ENCODE measurements around the gene TDP2.
"Not testable (repeated sequence)": the region's sequence is repeated elsewhere in the genome, so short reads cannot be mapped to it uniquely, and the experiment has no call there.

The TDP2 gene

DNA sequence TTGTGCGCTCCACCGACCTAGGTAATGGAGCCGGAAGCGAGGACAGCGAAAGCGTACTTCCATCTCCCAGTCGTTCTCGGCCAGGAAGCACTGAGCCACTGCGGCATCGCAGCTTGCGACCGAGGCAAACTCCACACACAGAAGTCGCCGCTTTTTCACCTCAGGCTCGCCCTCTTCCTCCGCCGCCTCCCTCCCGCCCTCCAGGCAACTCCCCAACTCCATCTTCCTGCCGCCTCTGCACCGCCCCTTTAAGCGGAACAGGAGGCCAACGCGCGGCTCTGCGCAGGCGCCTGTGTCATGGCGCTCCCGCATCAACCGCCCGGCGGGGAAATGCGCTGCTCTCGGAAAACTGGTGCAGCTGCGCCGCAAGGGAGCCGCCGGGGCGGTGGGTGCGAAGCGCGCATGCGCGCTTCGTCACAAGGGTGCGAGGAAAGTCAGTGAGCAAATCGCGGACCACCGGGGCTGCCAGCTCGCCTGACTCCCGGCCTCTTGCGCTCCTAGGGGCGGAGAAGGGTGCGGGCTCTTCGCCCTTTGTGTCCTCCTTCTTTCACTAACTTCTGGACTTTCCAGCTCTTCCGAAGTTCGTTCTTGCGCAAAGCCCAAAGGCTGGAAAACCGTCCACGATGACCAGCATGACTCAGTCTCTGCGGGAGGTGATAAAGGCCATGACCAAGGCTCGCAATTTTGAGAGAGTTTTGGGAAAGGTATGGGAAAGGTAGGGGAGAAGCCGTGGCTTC lies at the start of gene TDP2, which contains the start of gene ACOT13:
TSS of gene TDP2 (minus strand) at position 259 of the 737 bp plus-strand sequence. CDS start at position 222, 37 bp downstream.
TSS of gene ACOT13 (plus strand) at position 437 of the 737 bp plus-strand sequence. CDS start at position 624, 187 bp downstream.
- peak; percentile 97 for DNase-seq (ENCODE audit: low spot score)

- DNase-seq (ENCODE audit: low spot score): no peak
Measured at GRCh38 chr6:24710519-24711303, 44.0 kb upstream of the TDP2 start.

DNA sequence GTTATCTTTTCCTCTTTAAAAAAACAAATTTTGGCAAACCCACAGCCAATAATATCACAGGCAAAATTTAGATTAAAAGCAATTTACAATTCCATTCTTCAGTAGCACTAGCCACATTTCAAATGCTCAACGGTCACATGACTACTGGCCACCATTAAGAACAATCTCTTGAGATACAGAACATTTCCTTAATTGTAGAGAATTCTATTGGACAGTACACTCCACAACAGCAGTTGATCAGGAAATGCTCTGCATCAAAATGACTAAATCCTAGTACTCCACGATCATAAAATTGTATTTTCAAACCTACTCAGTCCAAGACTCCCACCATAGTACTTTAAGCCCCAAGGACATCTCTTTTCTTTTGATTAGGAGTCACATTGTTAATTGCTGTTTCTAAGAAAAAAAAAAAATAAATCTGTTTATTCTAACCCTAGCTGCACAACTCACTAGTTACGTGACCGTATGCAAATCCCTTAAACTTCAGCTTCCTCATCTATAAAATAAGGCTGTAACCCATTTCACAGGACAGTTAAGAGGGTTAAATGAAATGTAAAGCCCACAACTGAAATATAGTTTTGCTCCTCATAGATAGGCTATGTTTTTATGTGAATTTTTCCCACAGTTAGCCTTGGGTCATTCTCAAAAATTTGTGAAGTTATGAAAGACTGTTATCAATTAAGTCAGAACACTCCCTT lies 42.5 kb upstream of the TDP2 start:
- DNase-seq (ENCODE audit: low spot score): no peak

DNA sequence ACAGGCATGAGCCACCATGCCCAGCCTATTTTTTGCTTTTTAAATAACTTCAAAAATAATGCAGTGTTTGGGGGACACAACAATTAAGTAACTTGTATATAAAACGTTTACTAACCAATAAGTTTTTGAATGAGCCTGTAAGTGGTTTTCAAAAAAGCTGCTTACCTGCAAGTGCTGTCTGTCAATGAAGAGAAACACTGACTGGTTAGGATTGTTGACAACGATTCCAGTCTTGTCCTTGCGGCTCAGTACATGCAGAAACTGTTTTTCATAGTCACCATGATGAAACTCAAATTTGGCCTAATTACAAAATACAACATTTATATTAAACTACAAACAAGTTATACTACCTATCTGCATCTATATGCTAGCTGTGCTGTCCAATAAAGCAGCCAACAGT lies 41.9 kb upstream of the TDP2 start:
- DNase-seq (ENCODE audit: low spot score): no peak

DNA sequence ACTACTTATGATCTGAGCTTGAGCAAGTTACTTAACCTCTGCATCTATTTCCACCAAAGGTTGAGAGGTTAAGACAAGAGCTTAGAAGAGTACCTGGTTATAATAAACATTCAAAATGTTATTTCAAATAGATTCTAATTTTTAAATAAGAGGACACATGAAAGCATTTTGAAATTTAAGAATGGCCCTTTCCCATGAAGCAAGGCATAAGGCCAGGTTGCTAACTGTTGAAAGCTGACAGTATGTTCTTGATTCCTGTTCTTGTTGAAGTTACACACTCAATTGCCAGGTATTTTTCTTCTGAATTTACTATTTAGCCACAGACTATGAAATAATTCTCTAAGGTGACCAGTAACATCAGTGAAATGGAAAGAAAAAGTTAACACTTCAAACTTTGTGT lies 37.8 kb upstream of the TDP2 start:
- no peak for DNase-seq (ENCODE audit: low spot score)

GRCh38 chr6:24702720-24703282 lies 36.1 kb upstream of the TDP2 start:
- DNase-seq (ENCODE audit: low spot score): no peak

DNA sequence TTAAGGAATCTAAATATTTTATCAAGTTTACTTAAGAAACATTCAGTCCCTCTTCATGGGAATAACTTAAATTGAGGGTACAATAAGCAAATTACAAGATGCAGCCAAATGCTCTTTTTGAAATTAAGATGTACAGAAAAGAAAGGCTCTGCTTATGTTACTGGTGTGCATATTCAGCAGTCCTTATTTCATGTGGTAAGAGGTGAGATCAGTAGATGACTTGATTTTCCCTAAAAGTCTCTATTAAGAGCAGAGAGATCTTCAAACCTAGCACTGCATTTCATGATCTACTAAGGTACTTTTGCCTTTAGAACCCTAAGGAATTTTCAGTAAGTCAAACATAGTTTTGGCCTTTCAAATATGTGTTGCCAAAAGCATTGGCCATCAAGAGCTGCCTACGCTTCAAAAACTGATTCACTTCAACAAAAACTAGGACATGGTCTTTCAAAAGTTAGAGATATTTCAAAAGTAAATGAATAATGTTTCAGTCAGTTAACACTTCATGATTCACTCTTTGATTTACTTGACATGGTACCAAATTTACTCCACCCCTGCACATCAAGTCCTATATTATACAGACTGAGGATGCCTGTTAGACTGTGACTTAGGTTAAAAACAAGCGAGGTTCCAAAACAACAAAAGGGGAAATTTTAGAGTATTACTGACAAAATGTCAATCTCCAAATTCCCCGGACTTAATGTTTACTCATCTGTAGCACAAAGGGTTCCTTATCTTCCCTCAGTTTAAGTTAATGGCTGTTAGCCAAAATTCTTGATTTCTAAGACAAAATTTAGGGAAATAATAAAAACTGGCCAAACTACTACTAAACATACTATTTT lies 33.0 kb upstream of the TDP2 start:
- no peak for DNase-seq (ENCODE audit: low spot score)

- no peak for DNase-seq (ENCODE audit: low spot score)
Measured at GRCh38 chr6:24696097-24696496, 29.4 kb upstream of the TDP2 start.

DNA sequence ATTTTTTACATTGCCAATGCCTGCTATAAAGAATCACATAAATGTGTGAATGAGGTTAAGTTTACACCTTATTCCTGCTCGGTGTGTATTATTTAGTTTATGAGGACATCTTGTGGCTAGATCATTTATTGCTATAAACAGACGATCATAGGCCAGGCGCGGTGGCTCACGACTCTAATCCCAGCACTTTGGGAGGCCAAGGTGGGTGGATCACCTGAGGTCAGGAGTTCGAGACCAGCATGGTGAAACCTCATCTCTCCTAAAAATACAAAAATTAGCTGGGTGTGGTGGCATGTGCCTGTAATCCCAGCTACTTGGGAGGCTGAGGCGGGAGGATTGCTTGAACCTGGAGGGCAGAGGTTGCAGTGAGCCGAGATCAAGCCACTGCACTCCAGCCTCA lies 28.9 kb upstream of the TDP2 start:
- not testable (repeated sequence) for DNase-seq (ENCODE audit: low spot score)

- DNase-seq (ENCODE audit: low spot score): no peak
Measured at GRCh38 chr6:24694198-24694597, 27.5 kb upstream of the TDP2 start.

DNA sequence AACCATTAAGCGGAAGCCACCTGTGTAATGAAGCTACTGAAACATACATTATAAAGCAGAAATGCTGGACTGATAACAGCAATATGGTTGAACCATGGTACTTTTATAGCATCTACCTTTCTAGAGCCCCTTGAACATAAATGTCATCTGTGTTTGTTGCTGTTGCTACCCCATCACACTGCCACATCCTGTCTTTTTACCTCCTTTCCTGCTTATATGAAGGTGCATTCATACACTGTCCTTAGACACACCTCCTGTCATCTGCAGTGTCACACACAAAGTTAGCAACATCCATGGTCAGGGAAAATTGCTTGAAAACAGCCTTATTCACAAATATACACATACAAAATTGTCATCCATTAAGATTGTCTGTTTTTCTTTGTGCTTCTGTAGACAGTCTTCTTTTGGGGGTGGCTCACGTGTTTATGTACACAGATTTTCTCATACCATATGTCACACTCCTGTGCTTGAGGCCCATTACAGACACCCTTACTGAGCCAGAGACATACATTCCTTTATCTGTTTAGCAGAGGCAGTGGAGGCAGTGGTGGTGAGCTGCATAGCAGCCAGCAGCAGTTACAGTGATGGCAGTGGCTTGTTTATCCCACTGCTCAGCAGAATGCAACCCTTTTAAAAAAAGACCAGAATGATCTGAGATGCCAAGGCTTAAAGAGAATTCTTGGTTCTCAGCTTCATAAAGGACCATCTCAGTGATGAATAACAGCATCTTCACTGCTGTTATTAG lies 26.3 kb upstream of the TDP2 start:
- no peak for DNase-seq (ENCODE audit: low spot score)

- DNase-seq (ENCODE audit: low spot score): no peak
Measured at GRCh38 chr6:24692415-24692814, 25.7 kb upstream of the TDP2 start.

DNA sequence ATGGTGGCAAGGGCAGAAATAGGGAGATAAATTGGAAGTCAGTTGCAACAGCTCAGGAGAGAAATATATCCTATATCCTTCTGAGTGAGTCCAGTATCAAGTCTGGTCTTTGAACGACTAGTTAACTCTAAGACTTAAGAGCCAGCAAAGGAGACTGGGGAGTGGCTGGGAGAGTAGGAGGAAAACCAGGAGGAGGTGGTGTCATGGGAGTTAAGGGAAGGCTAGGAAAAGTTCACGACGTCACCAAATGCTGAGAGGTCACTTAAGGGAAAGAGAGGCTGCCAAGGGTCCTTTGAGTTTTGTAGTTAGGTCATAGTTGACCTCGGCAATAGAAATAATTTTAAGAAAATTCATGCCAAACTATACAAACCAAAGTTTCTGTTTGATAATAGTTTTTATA lies 25.3 kb upstream of the TDP2 start:
- DNase-seq (ENCODE audit: low spot score): no peak

DNA sequence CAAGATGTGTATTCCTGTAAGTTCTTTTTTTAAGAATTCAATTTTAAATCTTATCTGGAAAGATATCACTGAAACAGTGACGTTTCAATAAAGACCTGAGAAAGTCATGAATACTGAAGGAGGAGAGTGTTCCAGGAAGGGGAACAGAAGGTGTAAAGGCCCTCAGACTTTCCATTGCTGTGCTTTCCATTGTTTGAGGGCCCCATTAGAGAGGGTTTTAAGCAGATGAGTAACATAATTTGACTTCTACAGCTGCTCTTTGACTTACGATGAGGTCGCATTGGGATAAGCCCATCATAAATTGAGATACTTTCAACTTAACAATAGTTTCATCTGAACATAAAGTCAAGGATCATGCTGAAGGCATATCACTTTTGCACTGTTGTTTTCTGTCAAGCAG lies 24.9 kb upstream of the TDP2 start:
- no peak for DNase-seq (ENCODE audit: low spot score)

DNA sequence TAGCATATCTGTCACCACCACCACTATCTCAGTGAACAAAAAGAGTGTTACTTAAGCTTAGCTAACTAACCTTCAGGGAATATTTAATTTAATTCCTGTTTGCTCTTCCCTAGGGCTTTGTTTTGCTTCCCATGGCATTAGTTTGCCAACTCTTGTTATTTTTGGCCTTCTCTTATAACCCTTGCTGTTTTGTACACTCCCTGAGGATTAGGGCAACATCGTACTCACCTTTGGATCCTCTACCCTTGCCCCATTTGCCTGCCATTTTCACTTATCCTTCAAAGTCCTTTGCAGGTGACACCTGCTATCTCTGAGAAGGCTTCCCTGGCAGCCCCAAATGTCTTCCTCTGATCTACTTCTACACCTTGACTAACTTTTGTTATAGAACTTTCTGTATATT lies 23.9 kb upstream of the TDP2 start:
- no peak for DNase-seq (ENCODE audit: low spot score)

DNA sequence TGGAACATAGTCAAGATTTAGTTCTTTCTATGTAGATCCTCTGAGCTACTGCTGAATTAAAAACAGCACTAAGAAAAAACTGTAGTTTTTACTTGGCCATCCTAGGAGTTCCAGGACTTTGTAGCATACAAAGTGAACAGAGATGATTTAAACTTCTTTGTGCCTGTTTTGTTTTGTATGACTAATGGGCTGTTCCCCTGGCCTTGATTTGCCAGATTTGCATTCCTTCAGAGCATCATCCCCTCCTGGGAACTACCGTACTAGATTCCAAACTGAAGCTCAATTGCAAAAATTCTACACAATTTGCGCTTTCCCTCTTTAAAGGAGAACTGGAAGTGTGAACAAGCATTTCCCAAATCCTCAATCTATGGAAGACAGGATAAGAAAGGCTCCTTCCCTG lies 23.3 kb upstream of the TDP2 start:
- peak; percentile 26 for DNase-seq (ENCODE audit: low spot score)

GRCh38 chr6:24686946-24687345 lies 20.2 kb upstream of the TDP2 start:
- no peak for DNase-seq (ENCODE audit: low spot score)

GRCh38 chr6:24686408-24686807 lies 19.7 kb upstream of the TDP2 start:
- no peak for DNase-seq (ENCODE audit: low spot score)

DNA sequence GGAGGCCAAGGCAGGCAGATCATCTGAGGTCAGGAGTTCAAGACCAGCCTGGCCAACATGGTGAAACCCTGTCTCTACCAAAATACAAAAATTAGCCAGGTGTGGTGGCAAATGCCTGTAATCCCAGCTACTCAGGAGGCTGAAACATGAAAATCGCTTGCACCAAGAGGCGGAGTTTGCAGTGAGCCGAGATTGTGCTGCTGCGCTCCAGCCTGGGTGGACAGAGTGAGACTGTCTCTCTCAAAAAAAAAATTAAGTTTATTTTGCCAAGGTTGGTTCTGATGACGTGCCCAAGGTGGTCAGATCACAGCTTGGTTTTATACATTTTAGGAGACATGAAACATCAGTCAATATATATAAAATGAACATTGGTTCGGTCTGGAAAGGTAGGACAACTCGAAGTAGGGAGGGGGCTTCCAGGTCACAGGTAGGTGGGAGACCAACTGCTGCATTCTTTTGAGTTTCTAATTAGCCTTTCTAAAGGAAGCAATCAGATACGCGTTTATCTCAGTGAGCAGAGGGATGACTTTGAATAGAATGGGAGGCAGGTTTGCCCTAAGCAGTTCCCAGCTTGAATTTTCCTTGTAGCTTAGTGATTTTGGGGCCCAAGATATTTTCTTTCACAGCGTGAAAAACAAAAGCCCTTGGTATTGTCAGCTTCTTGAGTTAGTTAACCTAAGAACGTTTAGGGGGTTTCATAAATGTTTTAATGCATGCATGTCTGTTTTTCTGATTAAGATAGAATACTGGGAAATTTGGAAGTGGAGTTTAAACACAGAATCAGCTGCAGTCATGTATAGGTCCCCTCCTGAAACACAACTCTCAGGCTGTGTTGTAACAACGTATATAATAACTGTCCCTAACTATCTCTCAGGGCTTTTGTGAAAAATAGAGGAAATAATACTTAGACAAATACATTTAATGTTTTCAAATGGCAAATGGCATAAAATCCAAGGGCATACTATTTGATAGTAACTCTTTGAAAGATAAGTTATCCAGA lies 16.9 kb upstream of the TDP2 start:
- no peak for DNase-seq (ENCODE audit: low spot score)

DNA sequence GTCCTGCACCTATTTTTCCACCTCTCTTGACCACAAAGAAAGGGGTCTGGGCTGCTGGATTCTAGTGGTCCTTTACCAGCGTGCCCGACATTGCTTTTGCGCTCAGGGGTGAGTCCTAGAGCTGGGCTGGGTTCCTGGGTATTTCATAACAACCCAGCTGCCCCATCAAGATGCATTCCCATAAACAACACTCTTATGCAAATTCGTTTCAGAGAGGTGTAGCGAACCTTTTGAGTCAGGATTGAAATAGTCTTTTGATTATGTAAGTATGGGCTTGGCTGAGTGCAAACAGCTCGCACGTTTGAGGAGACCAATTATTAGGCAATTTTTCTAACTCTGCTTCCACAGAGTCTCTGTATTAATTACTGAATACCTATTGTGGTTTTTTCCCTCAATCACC lies 13.9 kb upstream of the TDP2 start:
- DNase-seq (ENCODE audit: low spot score): no peak

All from hepatic stellate cell (primary cell).